Suppressor macrophage treated with lipopolysaccharide for 4 hours (primary cell): ENCODE measurements around the gene STUB1.

Experiments used
- DNase-seq: peaks from one replicate; pipeline ENCODE4 v3.0.0-alpha.2; 2020

STUB1 gene

DNA sequence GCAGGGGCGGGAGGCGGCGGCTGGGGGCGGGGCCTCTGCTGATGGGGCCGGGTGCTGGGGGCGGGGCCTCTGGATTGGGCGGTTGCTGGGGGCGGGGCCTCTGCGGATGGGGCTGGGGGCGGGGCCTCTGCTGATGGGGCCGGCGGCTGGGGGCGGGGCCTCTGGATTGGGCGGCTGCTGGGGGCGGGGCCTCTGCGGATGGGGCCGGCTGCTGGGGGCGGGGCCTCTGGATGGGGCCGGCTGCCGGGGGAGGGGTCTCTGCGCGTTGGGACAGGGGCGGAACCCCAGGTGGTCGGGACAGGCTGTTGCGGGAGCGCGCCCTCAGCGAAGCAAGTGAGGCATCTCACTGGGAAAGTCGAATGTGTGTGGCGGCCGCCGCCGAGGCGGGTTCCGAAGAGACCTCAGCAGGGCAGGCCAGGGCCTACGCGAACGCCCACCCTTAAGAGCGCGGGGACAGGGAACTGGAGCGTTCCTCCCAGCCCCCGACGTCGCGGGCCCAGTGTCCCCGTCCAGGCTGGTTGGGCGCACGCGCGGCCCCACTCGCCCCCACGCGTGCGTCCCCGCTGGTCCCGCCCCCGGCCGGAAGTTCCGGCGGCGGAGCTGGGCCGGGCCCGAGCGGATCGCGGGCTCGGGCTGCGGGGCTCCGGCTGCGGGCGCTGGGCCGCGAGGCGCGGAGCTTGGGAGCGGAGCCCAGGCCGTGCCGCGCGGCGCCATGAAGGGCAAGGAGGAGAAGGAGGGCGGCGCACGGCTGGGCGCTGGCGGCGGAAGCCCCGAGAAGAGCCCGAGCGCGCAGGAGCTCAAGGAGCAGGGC lies at the start of gene STUB1:
TSS of gene STUB1 (plus strand) at position 597 of the 811 bp plus-strand sequence. CDS start at position 713, 116 bp downstream.
- peak; percentile 94 for DNase-seq

DNA sequence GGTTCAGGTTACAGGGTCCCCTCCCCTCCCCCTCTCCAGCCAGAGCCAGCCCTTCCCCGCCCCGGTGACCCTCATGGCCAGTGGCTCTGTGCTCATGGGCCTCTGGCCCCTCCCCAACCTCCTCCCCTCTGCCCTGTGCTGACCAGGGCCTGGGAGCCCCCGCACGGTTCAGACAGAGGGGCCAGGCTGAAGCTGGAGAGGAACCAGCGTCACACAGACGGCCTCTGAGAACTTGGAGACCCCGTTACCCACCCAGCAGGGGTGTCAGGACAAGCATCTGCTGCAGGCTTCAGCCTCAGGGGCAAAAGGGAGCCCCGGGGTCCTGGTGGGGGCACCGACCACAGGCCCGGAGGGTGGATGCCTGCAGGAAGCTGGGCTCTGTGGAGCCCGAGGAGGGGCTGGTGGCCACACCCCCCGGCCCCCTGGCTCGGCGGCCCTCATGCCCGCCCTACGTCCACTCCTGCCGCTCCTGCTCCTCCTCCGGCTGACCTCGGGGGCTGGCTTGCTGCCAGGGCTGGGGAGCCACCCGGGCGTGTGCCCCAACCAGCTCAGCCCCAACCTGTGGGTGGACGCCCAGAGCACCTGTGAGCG lies 49.3 kb upstream of the STUB1 start, which contains the start of gene WFIKKN1:
TSS of gene WFIKKN1 (plus strand) at position 171 of the 591 bp plus-strand sequence. CDS start at position 440, 269 bp downstream.
- DNase-seq: no peak

DNA sequence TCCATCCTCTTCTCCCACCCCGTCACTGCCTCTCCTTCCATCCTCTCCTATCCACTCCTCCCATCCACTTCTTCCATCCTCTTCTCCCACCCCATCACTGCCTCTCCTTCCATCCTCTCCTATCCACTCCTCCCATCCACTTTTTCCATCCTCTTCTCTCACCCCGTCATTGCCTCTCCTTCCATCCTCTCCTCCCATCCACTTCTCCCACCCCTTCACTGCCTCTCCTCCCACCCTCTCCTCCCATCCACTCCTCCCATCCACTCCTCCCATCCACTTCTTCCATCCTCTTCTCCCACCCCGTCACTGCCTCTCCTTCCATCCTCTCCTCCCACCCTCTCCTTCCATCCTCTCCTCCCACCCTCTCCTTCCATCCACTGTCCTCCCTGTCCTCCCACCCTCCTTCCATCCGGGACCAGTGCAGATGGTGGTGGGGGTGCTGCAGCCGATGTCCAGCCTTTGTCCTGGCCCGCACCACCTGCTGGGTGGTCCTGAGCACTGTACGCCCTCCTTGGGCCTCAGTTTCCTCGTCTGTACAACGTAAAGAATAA lies 48.3 kb upstream of the STUB1 start:
- no peak for DNase-seq

DNA sequence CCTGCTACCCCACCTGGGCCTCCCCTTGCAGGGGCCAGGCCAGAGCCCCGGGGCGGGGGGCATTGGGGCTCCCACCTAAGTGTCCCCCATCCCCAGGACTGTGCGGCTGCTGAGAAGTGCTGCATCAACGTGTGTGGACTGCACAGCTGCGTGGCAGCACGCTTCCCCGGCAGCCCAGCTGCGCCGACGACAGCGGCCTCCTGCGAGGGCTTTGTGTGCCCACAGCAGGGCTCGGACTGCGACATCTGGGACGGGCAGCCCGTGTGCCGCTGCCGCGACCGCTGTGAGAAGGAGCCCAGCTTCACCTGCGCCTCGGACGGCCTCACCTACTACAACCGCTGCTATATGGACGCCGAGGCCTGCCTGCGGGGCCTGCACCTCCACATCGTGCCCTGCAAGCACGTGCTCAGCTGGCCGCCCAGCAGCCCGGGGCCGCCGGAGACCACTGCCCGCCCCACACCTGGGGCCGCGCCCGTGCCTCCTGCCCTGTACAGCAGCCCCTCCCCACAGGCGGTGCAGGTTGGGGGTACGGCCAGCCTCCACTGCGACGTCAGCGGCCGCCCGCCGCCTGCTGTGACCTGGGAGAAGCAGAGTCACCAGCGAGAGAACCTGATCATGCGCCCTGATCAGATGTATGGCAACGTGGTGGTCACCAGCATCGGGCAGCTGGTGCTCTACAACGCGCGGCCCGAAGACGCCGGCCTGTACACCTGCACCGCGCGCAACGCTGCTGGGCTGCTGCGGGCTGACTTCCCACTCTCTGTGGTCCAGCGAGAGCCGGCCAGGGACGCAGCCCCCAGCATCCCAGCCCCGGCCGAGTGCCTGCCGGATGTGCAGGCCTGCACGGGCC lies 47.5 kb upstream of the STUB1 start:
- no peak for DNase-seq

DNA sequence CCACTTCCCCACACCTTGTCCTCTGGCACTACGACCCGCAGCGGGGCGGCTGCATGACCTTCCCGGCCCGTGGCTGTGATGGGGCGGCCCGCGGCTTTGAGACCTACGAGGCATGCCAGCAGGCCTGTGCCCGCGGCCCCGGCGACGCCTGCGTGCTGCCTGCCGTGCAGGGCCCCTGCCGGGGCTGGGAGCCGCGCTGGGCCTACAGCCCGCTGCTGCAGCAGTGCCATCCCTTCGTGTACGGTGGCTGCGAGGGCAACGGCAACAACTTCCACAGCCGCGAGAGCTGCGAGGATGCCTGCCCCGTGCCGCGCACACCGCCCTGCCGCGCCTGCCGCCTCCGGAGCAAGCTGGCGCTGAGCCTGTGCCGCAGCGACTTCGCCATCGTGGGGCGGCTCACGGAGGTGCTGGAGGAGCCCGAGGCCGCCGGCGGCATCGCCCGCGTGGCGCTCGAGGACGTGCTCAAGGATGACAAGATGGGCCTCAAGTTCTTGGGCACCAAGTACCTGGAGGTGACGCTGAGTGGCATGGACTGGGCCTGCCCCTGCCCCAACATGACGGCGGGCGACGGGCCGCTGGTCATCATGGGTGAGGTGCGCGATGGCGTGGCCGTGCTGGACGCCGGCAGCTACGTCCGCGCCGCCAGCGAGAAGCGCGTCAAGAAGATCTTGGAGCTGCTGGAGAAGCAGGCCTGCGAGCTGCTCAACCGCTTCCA lies 46.7 kb upstream of the STUB1 start:
- no peak for DNase-seq

DNA sequence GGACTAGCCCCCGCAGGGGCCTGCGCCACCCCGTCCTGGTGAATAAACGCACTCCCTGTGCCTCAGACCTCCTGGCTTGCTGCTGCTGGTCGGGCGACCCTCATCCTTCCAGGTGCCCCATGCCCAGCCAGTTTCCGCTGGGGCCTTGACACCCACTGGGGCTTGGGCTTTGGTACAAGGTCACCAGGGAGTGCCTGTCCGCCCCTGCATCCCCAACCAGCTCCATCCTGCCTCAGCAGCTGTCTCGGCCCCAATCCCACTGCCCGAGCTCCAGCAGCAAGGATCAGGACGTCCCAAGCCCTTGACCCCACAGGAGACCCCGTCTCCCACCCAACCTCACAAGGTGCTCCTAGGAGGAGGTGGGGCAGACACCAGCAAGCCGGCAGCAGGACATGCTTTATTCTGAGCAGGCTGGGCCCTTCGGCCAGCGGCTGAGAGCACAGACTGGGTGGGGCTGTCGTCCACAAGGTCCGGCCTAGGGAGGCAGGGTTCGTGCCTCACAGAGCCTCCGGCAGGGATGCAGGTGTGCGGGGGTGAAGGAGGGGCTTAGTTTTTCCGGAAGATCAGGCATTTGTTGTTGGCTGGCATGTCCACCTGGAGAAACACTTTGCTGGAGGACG lies 46.0 kb upstream of the STUB1 start:
- DNase-seq: no peak

DNA sequence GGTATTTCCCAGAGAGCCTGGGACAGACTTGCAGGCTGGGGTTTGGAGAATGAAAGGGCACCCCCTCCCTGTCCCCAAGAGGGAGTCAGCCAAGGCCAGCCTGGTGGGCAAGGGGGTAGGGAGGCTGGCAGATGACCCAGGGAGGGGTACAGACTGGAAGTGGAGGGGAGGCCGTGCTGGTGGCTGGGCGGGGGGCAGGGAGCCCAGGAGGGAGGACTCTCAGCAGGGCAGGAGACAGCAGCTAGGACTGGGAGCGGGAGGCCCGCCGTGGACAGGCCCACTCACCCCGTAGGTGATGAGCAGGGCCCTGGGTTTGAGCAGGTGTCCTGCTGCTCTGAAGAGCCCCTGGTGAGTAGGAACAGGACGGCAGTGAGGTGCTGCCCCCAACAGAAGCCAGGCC lies 45.2 kb upstream of the STUB1 start:
- no peak for DNase-seq

DNA sequence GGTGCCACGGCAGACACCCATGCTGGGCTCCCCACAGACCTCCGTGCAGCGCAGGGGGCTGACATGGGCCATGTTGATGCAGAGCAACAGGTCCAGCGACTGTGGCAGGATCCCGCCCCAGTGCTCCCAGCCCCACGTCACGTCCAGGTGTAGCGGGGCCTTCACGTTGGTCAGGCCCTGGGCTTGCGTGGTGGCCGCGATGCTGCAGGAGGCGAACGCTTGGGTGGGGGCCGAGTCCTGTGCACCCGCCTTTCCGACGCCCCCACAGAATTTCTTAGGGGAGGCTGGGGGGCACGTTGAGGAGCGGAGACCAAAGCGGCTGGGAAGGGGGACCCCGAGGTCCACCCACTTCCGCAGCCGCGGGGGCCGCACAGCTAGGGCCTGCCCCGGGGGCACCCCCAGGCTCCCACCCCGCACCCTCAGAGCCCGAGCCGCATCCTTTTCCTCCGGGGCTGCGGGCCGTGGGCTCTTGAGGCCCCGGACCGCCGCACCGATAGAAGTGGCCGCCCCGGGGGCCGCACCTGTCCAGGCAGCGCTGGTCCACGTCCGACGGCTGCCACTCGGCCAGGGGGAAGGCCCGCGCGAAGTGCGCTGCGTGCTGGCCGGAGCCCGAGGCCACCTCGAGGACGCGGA lies 44.5 kb upstream of the STUB1 start:
- no peak for DNase-seq

DNA sequence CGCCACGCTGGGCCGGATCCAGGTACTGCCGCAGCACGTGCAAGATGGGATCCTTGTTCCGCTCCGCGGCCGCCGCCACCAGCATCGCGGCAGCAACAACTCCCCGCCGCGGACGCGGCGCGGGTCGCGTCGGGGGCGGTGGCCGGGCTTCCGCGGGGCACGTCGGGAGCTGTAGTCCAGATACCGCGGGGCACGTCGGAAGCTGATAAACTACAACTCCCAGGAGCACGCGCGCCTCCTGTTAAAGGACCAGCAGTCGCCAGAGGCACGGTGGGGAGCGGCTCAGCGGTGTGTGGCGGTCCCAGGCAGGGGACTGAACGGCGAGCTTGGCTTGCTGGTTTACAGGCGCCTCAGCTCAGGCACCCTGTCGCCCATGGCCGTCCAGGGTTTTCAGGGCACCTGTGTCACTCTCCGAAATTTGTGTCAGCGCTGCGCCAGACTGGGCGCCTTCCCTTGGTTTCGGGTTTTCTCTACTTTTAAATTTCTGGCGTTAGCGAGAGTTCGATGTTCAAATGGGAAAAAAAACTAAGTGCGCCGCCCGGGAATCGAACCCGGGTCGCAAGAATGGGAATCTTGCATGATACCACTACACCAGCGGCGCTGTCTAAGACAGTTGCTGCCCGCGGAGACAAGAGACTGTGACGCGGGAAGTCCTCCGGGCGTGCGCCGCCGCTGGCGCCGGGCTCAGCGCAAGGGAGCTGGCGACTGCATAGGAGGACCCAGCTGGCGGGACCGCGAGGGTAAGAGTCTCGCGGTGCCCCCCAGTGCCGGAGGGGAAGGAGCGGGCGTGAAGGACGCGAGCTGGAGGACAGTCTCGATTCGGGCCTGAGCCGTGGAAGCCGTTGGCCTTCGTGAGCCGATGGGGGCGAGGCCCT lies 43.8 kb upstream of the STUB1 start, which contains the start of gene METTL26:
TSS of gene METTL26 (minus strand) at position 100 of the 875 bp plus-strand sequence. CDS start at position 85, 15 bp downstream.
- DNase-seq: peak; percentile 96

DNA sequence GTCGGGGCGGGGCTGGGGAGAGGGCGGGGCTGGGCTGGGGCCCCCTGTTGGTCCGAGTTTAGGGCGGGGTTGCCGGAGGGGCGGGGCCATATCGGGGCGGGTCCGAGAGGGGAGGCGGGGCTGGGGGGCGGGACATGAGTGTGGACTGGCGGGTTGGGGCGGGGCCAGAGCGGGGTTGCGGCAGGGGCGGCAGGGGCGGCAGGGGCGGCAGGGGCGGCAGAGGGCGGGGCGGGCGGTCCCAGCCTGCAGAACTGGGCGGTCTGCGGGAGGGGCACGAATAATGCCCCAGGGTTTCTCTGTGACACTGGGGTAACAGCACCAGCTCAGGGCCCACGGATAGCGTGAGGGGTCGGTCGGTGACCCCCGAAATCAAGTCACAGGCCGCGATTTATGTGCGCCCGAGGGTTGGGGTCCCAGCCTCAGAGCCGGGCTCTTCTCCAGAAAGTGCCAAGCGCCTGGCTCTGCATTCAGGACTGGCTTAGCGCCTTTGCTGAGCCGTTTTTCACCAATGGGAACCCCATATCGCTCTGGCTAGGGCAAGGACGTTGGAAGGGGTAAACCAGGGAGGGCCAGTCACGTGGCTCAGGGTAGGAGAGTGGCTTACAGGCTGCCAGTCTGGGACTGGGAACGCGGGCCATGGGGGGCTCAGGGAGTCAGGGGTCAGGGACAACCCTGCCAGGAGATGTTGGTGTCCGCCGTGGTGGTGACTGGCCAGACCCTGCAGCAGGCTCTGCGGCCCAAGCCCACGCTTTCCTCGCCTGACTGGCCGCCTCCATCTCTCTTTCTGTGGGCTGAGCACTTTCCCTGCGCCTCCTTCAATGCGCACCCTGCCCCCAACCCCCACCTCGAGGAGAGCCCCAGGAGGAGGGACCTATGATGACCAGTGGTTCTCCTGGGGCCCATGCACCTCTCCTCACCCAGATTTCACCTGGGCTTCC lies 42.9 kb upstream of the STUB1 start:
- DNase-seq: peak; percentile 96

DNA sequence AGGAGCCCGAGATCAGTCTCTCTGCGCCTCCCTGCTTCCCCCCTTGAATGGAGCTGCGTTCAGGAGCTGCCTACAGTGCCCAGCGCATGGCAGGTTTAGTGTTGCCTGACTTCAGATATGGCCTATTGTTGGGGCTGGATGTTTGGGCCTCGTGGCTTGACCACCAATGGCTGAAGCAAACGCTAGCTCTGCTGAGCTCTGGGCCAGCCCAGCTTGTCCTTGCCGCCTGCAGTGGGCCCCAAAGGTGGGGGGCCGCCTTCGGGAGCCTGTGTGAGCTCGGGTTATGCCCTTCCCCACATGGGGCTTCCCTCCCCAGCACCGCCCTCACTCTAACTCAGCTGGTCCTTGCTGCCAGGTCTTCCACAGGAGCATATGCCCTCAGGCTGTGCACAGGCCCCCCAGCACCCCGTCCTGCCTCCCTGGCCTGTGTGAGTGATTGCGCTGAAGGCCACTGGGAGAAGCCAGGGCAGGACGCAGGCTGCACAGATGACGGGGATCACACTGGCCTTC lies 42.1 kb upstream of the STUB1 start:
- no peak for DNase-seq

DNA sequence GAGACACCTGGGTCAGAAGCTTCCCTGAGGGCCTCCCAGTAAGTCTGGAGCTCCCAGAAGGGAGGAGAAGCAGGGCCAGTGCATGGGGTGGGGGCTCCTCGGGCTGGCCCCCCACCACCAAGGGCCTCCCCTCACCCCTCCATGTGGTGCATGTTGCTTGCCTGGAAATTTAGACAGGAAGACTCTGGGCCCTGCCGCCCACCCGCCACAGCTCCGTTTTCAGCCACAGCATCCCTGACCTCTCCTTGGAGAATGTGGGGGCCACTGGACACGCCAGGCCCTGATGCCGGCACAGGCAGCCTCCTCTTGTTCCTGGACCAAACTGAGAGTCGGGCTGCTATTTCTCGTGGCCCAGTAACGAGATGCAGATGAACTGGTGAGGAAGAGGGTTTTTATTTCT lies 41.4 kb upstream of the STUB1 start:
- DNase-seq: no peak

DNA sequence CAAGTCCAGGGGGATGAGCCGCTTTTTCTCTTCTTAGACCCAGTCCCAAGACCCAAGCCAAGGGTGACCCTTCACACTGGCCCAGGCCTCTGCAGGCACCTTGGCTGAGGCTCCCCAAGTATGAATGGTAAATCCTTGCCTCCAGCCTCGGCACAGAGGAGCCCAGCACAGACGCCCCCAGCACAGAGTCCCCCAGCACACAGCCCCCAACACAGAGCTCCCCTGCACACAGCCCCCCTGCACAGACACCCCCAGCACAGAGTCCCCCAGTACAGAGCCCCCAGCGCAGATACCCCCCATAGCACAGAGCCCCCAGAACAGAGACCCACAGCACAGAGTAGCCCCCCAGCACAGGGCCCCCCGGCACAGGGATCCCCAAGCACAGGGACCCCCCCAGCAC lies 39.6 kb upstream of the STUB1 start:
- DNase-seq: no peak

DNA sequence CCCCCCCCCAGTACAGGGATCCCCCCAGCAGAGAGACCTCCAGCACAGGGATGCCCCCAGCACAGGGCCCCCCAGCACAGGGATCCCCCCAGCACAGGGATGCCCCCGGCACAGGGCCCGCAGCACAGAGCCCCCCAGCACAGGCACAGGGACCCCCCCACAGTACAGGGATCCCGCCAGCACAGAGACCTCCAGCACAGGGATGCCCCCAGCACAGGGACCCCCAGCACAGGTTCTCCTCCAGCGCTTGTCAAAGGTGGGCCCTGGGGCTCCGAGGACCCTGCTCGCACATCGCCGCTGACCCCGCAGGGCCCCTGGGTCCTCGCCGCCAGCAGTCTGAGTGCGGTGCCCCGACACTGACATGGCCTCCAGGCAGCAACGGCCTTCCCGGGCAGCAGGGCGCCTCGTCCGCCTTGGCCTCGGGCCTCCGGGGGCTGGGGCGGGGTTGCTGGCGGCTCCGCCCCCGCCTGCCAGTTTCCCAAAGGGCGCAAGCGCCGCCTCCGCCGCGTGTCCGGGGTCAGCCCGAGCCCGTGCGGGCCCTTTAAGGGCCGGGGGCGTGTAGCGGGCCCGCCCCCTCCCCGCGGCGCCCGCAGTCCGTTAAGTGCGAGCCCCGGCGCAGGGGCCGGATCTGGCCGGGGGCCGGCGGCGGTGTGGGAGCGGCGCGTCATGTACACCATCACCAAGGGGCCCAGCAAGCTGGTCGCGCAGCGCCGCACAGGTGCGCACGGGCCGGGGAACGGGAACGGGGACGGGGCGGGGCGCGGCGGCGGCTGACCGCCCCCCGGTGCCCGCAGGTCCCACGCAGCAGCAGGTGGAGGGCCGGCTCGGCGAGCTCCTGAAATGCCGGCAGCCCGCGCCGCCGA lies 38.7 kb upstream of the STUB1 start, which contains the start of gene MCRIP2:
TSS of gene MCRIP2 (plus strand) at position 503 of the 863 bp plus-strand sequence. CDS start at position 667, 164 bp downstream.
- peak; percentile 92 for DNase-seq

DNA sequence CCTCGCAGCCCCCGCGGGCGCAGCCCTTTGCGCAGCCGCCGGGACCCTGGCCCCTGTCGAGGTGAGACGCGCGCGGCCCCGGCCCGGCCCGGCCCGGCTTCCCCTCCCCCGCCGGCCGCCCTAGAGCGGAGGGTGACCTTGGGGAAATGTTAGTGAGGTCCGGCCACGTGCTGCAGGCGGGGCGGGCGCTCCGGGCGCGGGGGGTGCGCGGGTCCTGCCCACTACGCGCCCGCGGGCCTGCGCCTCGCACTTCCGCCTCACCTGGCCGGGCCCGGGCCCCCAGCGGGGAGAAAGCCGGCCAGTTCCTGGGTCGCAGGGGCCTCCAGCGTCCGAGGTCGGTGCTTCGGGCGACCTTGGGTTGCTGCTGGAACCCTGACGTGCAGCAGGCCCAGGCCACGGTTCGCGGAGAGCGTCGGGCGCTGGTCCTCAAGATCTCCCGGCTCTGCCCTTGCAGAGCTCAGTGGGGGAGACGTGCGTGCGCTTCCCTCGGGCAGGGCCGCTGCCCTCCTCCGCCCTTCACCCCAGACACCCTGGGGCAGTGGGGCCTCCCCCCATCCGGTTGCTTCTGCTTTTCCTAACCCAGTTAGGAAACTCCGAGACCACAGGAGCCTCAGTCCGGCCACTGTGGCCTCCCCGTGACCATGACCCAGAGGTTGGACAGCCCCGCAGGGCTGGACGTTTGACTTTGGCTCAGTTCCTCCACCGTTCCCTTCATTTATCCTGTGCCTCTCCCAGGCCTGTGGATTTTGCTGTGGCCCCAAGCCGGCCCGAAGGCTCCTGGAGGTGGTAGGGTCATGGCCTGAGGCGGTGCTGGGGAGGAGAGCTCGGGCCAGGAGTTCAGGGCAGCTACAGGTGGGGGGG lies 37.8 kb upstream of the STUB1 start:
- peak; percentile 96 for DNase-seq

DNA sequence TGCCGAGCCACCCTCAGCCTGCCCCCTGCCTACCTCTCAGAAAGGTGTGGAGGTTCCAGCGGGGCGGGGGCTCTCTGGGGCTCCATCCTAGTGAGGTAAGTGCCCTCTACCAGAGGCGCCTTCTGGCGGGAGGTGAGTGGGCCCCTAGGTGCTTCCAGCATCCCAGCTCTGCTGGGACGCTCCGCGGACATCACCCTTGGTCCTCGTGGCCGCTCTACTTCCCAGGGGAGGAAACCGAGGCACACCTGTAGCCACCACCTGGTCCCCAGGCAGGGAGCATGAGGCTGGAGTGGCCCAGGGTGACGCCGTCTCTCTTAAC lies 37.2 kb upstream of the STUB1 start:
- no peak for DNase-seq

DNA sequence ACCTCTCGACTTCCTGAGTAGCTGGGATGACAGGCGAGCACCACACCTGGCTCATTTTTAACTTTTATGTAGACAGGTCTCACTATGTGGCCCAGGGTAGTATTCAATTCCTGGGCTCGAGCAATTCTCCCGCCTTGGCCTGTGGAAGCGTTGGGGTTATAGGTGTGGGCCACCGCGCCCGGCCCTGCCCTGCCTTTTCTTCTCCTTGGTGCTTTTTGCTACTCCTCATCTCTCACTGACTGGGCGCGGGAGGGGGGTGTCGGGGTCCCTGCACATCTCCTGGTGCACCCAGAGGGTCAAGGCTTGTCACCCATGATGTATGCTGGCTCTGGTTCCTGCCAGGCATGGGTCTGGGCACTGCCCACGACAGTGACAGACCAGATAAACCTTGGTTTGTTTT lies 35.7 kb upstream of the STUB1 start:
- no peak for DNase-seq
